ENCODE measurements around the gene RFPL2. TPM values are rescaled to one million over a fixed set of nuclear protein-coding genes. Genes with fewer than 3 reads are reported as not detected.

The RFPL2 gene
- total RNA-seq, result not detected in 2 replicates
- long read RNA-seq, result 0 reads

DNA sequence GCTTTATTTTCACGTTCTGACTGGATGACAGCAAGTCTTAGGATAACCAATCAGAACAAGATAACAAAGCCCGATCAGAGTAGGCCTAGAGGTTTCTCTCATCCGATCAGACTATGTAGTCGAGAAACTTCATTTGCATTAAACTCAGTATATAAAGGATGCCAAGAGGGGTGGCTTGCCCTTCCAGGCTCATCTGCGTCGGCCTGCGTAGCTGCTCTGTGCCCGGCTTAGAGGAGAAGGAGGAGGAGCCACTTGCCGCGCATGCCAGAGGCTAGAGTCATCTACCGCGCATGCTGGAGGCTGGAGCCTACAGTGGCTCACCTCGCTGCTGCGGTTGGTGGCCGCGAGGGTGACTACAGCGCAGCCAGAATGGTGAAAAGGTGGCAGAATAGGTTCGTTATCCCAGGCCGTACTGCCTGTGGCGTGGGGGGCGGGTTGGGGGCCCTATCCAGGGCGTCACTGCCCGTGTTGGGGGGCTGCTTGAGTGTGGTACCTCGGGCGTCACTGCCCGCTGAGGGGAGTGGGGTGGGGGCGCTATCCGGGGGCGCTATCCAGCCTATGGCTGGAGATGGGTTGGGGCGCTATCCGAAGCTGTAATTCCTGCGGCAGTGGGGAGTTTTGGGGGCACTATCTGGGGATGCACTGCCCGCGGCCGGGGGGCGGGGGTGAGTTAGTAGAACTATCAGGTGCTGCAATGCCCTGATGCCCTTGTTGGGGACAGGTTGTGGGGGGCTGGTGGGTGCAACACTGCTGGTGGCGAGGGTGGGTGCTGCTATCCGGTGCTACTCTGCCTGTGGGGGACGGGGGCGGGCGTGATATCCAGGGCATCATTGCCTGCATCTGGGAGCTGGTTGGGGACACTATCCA is at the start of gene RFPL2:
Gene RFPL2, minus strand, starts transcription at position 218 of the 867 bp plus-strand sequence. CDS start 2,622 bp downstream, outside the sequence.
- DNase-seq (ENCODE audit: extremely low spot score, unreplicated experiment), result no peak
- Mint-ChIP-seq H3K27ac (ENCODE audit: unreplicated experiment) (peak within 1 kb of the TSS; percentile 52), H3K9me3 (ENCODE audit: unreplicated experiment) (no peaks in the 10 kb centered on the region), H3K27me3 (ENCODE audit: unreplicated experiment) (no peaks in the 10 kb centered on the region), H3K4me3 (ENCODE audit: unreplicated experiment) (peak within 1 kb of the TSS; percentile 81), H3K4me1 (ENCODE audit: unreplicated experiment) (peaks cover 13% of the 10 kb centered on the region), H3K36me3 (ENCODE audit: unreplicated experiment) (no peaks in the 10 kb centered on the region)
- no peak for TF ChIP-seq CTCF (IDR thresholded peaks at IDR 0.05)

DNA sequence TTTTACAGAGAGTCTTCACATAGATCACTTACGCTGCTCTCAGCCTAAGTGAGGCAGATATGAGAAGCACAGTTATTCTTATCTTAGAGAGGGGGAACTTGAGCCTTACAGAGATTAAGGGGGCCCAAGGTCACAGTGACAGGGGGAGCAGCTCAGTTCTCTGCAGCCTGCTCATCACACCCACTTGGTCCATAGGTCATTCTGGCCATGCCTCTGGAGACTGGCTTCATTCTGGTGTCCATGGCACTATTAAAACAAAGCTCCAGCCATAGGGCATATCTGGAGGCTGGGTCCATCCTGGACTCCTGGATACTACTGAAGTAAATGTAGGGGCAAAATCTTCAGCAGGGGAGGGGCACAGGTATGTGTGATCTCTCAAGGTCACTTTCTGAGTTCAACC is 44.4 kb upstream of the RFPL2 start:
- no peak overlapping the region for H3K4me3 Mint-ChIP-seq (ENCODE audit: unreplicated experiment)
- no peak for TF ChIP-seq CTCF (IDR thresholded peaks at IDR 0.05)
- no peaks in the 10 kb centered on the region for H3K36me3 Mint-ChIP-seq (ENCODE audit: unreplicated experiment)
- no peaks in the 10 kb centered on the region for H3K4me1 Mint-ChIP-seq (ENCODE audit: unreplicated experiment)
- peaks cover 5% of the 10 kb centered on the region for H3K27me3 Mint-ChIP-seq (ENCODE audit: unreplicated experiment)
- H3K27ac Mint-ChIP-seq (ENCODE audit: unreplicated experiment), result no peak overlapping the region
- H3K9me3 Mint-ChIP-seq (ENCODE audit: unreplicated experiment), result no peaks in the 10 kb centered on the region
- no peak for DNase-seq (ENCODE audit: extremely low spot score, unreplicated experiment)

- TF ChIP-seq CTCF (IDR thresholded peaks at IDR 0.05), result no peak
- Mint-ChIP-seq H3K36me3 (ENCODE audit: unreplicated experiment) (no peaks in the 10 kb centered on the region), H3K4me1 (ENCODE audit: unreplicated experiment) (no peaks in the 10 kb centered on the region), H3K9me3 (ENCODE audit: unreplicated experiment) (no peaks in the 10 kb centered on the region), H3K4me3 (ENCODE audit: unreplicated experiment) (no peak overlapping the region), H3K27me3 (ENCODE audit: unreplicated experiment) (peaks cover 5% of the 10 kb centered on the region), H3K27ac (ENCODE audit: unreplicated experiment) (no peak overlapping the region)
- no peak for DNase-seq (ENCODE audit: extremely low spot score, unreplicated experiment)
Measured at GRCh38 chr22:32248276-32248675, 43.4 kb upstream of the RFPL2 start.

GRCh38 chr22:32246166-32246565 is 41.3 kb upstream of the RFPL2 start:
- no peak for DNase-seq (ENCODE audit: extremely low spot score, unreplicated experiment)
- no peak overlapping the region for H3K27ac Mint-ChIP-seq (ENCODE audit: unreplicated experiment)
- H3K9me3 Mint-ChIP-seq (ENCODE audit: unreplicated experiment), result no peaks in the 10 kb centered on the region
- H3K27me3 Mint-ChIP-seq (ENCODE audit: unreplicated experiment), result peaks cover 3% of the 10 kb centered on the region
- TF ChIP-seq CTCF (IDR thresholded peaks at IDR 0.05), result no peak
- no peaks in the 10 kb centered on the region for H3K4me1 Mint-ChIP-seq (ENCODE audit: unreplicated experiment)
- H3K4me3 Mint-ChIP-seq (ENCODE audit: unreplicated experiment), result no peak overlapping the region
- H3K36me3 Mint-ChIP-seq (ENCODE audit: unreplicated experiment), result no peaks in the 10 kb centered on the region

DNA sequence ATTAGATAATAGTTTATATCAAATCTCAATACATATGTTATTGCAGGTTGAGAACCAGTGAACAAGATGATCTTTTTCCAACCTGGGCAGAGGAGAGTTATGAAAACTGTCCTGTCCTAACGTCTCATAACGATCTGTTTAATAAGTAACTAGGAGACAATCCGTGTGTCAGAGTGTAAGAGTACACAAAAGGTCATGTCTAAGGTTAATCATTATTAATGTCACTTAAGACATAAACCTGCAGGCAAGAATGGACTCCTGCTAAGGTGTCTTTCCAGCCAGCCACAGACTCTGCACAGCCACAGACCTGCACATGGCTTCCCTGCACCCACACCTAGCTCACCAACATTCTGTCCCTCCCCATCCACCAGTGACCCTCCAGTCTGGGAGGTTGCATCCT is 40.2 kb upstream of the RFPL2 start:
- Mint-ChIP-seq H3K4me1 (ENCODE audit: unreplicated experiment) (no peaks in the 10 kb centered on the region), H3K9me3 (ENCODE audit: unreplicated experiment) (no peaks in the 10 kb centered on the region), H3K27me3 (ENCODE audit: unreplicated experiment) (peaks cover 3% of the 10 kb centered on the region), H3K36me3 (ENCODE audit: unreplicated experiment) (no peaks in the 10 kb centered on the region), H3K27ac (ENCODE audit: unreplicated experiment) (no peak overlapping the region), H3K4me3 (ENCODE audit: unreplicated experiment) (no peak overlapping the region)
- no peak for TF ChIP-seq CTCF (IDR thresholded peaks at IDR 0.05)
- no peak for DNase-seq (ENCODE audit: extremely low spot score, unreplicated experiment)
